GM12891 (cell line): ENCODE results near the gene B3GNT5.

Source experiments
- POLR2A ChIP-seq: IDR thresholded peaks from 2 replicates; pipeline ENCODE4 v1.6.1; 2011; ENCODE audit warnings: low read depth, low read length, control low read depth
- SPI1 ChIP-seq: IDR thresholded peaks from 2 replicates; pipeline ENCODE4 v1.6.1; 2011; ENCODE audit warnings: low read depth, low read length, control low read depth

GRCh38 chr3:183287301-183287971 lies 34.4 kb downstream of the B3GNT5 start:
- TF ChIP-seq SPI1 (no peak), POLR2A (no peak)
